Measurements from ENCODE around the gene TBC1D21.

Gene TBC1D21

GRCh38 chr15:73907035-73907408, 33.7 kb downstream of the TBC1D21 start:
- no peak for DNase-seq (ENCODE audit: low read depth in 3 of 3, low spot score in 1 of 3)

GRCh38 chr15:73908030-73908821, 34.9 kb downstream of the TBC1D21 start:
- DNase-seq (ENCODE audit: low read depth in 3 of 3, low spot score in 1 of 3): peak in 2 of 3 donors; percentile 42 to 72

- no peak for DNase-seq (ENCODE audit: low read depth in 3 of 3, low spot score in 1 of 3)
Measured at GRCh38 chr15:73908822-73909122, 35.4 kb downstream of the TBC1D21 start.

- DNase-seq (ENCODE audit: low read depth in 3 of 3, low spot score in 1 of 3): no peak
Measured at GRCh38 chr15:73909651-73910050, 36.3 kb downstream of the TBC1D21 start.

- DNase-seq (ENCODE audit: low read depth in 3 of 3, low spot score in 1 of 3): no peak
Measured at GRCh38 chr15:73910522-73911303, 37.3 kb downstream of the TBC1D21 start.

GRCh38 chr15:73912030-73912596, 38.7 kb downstream of the TBC1D21 start:
- DNase-seq (ENCODE audit: low read depth in 3 of 3, low spot score in 1 of 3): no peak

GRCh38 chr15:73914145-73914544, 40.8 kb downstream of the TBC1D21 start:
- no peak for DNase-seq (ENCODE audit: low read depth in 3 of 3, low spot score in 1 of 3)

- no peak for DNase-seq (ENCODE audit: low read depth in 3 of 3, low spot score in 1 of 3)
Measured at GRCh38 chr15:73915082-73915481, 41.7 kb downstream of the TBC1D21 start.

GRCh38 chr15:73918784-73919183, 45.4 kb downstream of the TBC1D21 start:
- no peak for DNase-seq (ENCODE audit: low read depth in 3 of 3, low spot score in 1 of 3)

GRCh38 chr15:73919706-73920105, 46.3 kb downstream of the TBC1D21 start:
- DNase-seq (ENCODE audit: low read depth in 3 of 3, low spot score in 1 of 3): no peak

GRCh38 chr15:73921254-73921925, 48.0 kb downstream of the TBC1D21 start:
- no peak for DNase-seq (ENCODE audit: low read depth in 3 of 3, low spot score in 1 of 3)

- no peak for DNase-seq (ENCODE audit: low read depth in 3 of 3, low spot score in 1 of 3)
Measured at GRCh38 chr15:73922186-73923151, 49.1 kb downstream of the TBC1D21 start.

GRCh38 chr15:73923156-73923487, 49.8 kb downstream of the TBC1D21 start:
- DNase-seq (ENCODE audit: low read depth in 3 of 3, low spot score in 1 of 3): no peak

- DNase-seq (ENCODE audit: low read depth in 3 of 3, low spot score in 1 of 3): no peak
Measured at GRCh38 chr15:73923488-73924164, 50.3 kb downstream of the TBC1D21 start.

GRCh38 chr15:73924171-73924921, 51.0 kb downstream of the TBC1D21 start:
- no peak for DNase-seq (ENCODE audit: low read depth in 3 of 3, low spot score in 1 of 3)

- no peak for DNase-seq (ENCODE audit: low read depth in 3 of 3, low spot score in 1 of 3)
Measured at GRCh38 chr15:73925848-73926218, 52.5 kb downstream of the TBC1D21 start.

GRCh38 chr15:73926219-73927002, 53.0 kb downstream of the TBC1D21 start, which contains the start of gene LOXL1:
Gene LOXL1 (plus strand): TSS chr15:73926462. CDS start chr15:73926784, 322 bp downstream.
- no peak for DNase-seq (ENCODE audit: low read depth in 3 of 3, low spot score in 1 of 3)

- DNase-seq (ENCODE audit: low read depth in 3 of 3, low spot score in 1 of 3): peak in 2 of 3 donors; percentile 12
Measured at GRCh38 chr15:73927003-73927475, 53.7 kb downstream of the TBC1D21 start.
